HepG2 (cell line): ENCODE results near the gene ZNF763. TPM values are rescaled to one million over a fixed set of nuclear protein-coding genes. Genes with fewer than 3 reads are reported as not detected.

ENCODE experiments used
- ATF7 ChIP-seq, 2 experiments: fragments of 450-650 bp in 1 of 2; sonication (generic) in 1 of 2; formaldehyde crosslinking in 1 of 2; IDR thresholded peaks; 2 replicates each; pipeline versions ENCODE4 v1.4.0 to v1.6.1; 2016 to 2020; ENCODE audit warnings: antibody characterized with exemption in 1 of 2, mild to moderate bottlenecking in 1 of 2, missing genetic modification reagents in 1 of 2
- ATF7-NPFF ChIP-seq: sonication (generic); formaldehyde crosslinking; IDR thresholded peaks from 2 replicates; pipeline ENCODE4 v1.8.1; 2023; ENCODE audit warnings: mild to moderate bottlenecking, low read depth, missing genetic modification reagents, moderate library complexity
- FOXP4 ChIP-seq: sonication (generic); formaldehyde crosslinking; IDR thresholded peaks from 2 replicates; pipeline ENCODE4 v1.4.0; 2020; ENCODE audit warnings: missing genetic modification reagents
- GTF2F1 ChIP-seq: fragments of 150-350 bp; IDR thresholded peaks from 2 replicates; pipeline ENCODE4 v1.6.1; 2014; ENCODE audit warnings: low read length
- HNRNPK ChIP-seq: fragments of 200-400 bp; formaldehyde crosslinking; IDR thresholded peaks from 2 replicates; pipeline ENCODE4 v1.6.1; 2018; ENCODE audit warnings: low read length, low read depth, moderate library complexity, mild to moderate bottlenecking; ENCODE audit not compliant: poor library complexity, severe bottlenecking
- JUN ChIP-seq: sonication (generic); formaldehyde crosslinking; IDR thresholded peaks from 2 replicates; pipeline ENCODE4 v1.4.0; 2020; ENCODE audit warnings: mild to moderate bottlenecking, missing genetic modification reagents
- KMT2A ChIP-seq: sonication (generic); formaldehyde crosslinking; IDR thresholded peaks from 2 replicates; pipeline ENCODE4 v1.4.0; 2020; ENCODE audit warnings: missing genetic modification reagents
- MLLT10 ChIP-seq: sonication (generic); formaldehyde crosslinking; IDR thresholded peaks from 2 replicates; pipeline ENCODE4 v1.4.0; 2020; ENCODE audit warnings: missing genetic modification reagents
- NFATC3 ChIP-seq: sonication (generic); formaldehyde crosslinking; IDR thresholded peaks from 2 replicates; pipeline ENCODE4 v1.5.1; 2020; ENCODE audit warnings: mild to moderate bottlenecking, missing genetic modification reagents
- NFIB ChIP-seq: sonication (generic); formaldehyde crosslinking; IDR thresholded peaks from 2 replicates; pipeline ENCODE4 v1.9.0; 2021; ENCODE audit warnings: missing genetic modification reagents, mild to moderate bottlenecking, borderline replicate concordance
- POGK ChIP-seq: sonication (generic); formaldehyde crosslinking; conservative IDR thresholded peaks from 2 replicates; pipeline ENCODE4 v1.8.0; 2022; ENCODE audit warnings: mild to moderate bottlenecking, moderate library complexity, missing genetic modification reagents
- RBM39 ChIP-seq: fragments of 200-400 bp; formaldehyde crosslinking; IDR thresholded peaks from one replicate; pipeline ENCODE4 v1.6.1; 2018; ENCODE audit warnings: antibody characterized with exemption, mild to moderate bottlenecking, low read depth, low read length; ENCODE audit not compliant: poor library complexity, severe bottlenecking
- RNF2 ChIP-seq: fragments of 450-650 bp; conservative IDR thresholded peaks from 2 replicates; pipeline ENCODE4 v1.6.1; 2016; ENCODE audit warnings: low read depth
- SKI ChIP-seq: fragments of 450-650 bp; IDR thresholded peaks from one replicate; pipeline ENCODE4 v1.6.1; 2018; ENCODE audit warnings: mild to moderate bottlenecking; ENCODE audit not compliant: partially characterized antibody
- SMARCC2 ChIP-seq: fragments of 450-650 bp; IDR thresholded peaks from 2 replicates; pipeline ENCODE4 v1.6.1; 2017; ENCODE audit warnings: antibody characterized with exemption, mild to moderate bottlenecking
- SP2 ChIP-seq: sonication (generic); formaldehyde crosslinking; IDR thresholded peaks from 2 replicates; pipeline ENCODE4 v1.5.1; 2020; ENCODE audit warnings: mild to moderate bottlenecking, missing genetic modification reagents
- TARDBP ChIP-seq: sonication (generic); formaldehyde crosslinking; IDR thresholded peaks from 2 replicates; pipeline ENCODE4 v1.8.0; 2022; ENCODE audit warnings: mild to moderate bottlenecking, missing genetic modification reagents
- THAP11 ChIP-seq: IDR thresholded peaks from 2 replicates; pipeline ENCODE4 v1.6.1; 2016; ENCODE audit warnings: missing biosample characterization, missing genetic modification reagents
- TRIM24 ChIP-seq: sonication (generic); formaldehyde crosslinking; IDR thresholded peaks from 2 replicates; pipeline ENCODE4 v1.8.0; 2022; ENCODE audit warnings: mild to moderate bottlenecking, missing genetic modification reagents
- ZFP82 ChIP-seq: sonication (generic); formaldehyde crosslinking; IDR thresholded peaks from 2 replicates; pipeline ENCODE4 v1.5.1; 2020; ENCODE audit warnings: mild to moderate bottlenecking, missing genetic modification reagents, borderline replicate concordance
- ZFP91 ChIP-seq: sonication (generic); formaldehyde crosslinking; IDR thresholded peaks from 2 replicates; pipeline ENCODE4 v1.9.0; 2022; ENCODE audit warnings: missing genetic modification reagents, mild to moderate bottlenecking, borderline replicate concordance
- ZNF556 ChIP-seq: sonication (generic); formaldehyde crosslinking; IDR thresholded peaks from 2 replicates; pipeline ENCODE4 v1.4.0; 2020; ENCODE audit warnings: mild to moderate bottlenecking, missing genetic modification reagents, borderline replicate concordance
- ZNF569 ChIP-seq: sonication (generic); formaldehyde crosslinking; IDR thresholded peaks from 2 replicates; pipeline ENCODE4 v1.5.0; 2020; ENCODE audit warnings: mild to moderate bottlenecking, missing genetic modification reagents, moderate library complexity, borderline replicate concordance
- ZNF607 ChIP-seq: sonication (generic); formaldehyde crosslinking; IDR thresholded peaks from 2 replicates; pipeline ENCODE4 v1.5.1; 2020; ENCODE audit warnings: missing genetic modification reagents, mild to moderate bottlenecking, borderline replicate concordance
- ZNF761 ChIP-seq: sonication (generic); formaldehyde crosslinking; conservative IDR thresholded peaks from 2 replicates; pipeline ENCODE4 v1.4.0; 2020; ENCODE audit warnings: mild to moderate bottlenecking, missing genetic modification reagents
- ZNF792 ChIP-seq: IDR thresholded peaks from 2 replicates; pipeline ENCODE4 v1.6.1; 2016
- polyA plus RNA-seq, 8 experiments: library from polyadenylated mRNA; depleted of rRNA in 3 of 8; stranded (reverse) in 7 of 8; unstranded in 1 of 8; fragments of >200 nt; fragmentation: Illumina TruSeq in 4 of 8; extraction: Trizol in 4 of 8; gene quantifications; 2 replicates each; pipeline versions ENCODE4 v1.2.1 to v1.2.3, GENCODE V29; 2011 to 2016; ENCODE audit warnings: low read depth in 4 of 8, missing spikeins in 1 of 8, mixed read lengths in 1 of 8; ENCODE audit not compliant: insufficient read depth in 1 of 8
- total RNA-seq, 5 experiments: library from RNA; depleted of rRNA; stranded (reverse); fragments of >200 nt; fragmentation: Illumina TruSeq; extraction: Trizol; gene quantifications; 2 replicates each; pipeline ENCODE4 v1.2.3, GENCODE V29; 2016; ENCODE audit warnings: low read depth in 1 of 5

Gene ZNF763
- total and polyA plus RNA-seq, 2 of the 13 experiments (the other 11 are each of a cell fraction or from before 2014, with no cell fraction given) = 0.08 to 0.42 TPM

GRCh38 chr19:11924886-11925650 lies 39.8 kb upstream of the ZNF763 start, which contains the start of gene ZNF700 (continued):
- peak; percentile 20 for TF ChIP-seq SKI
- TF ChIP-seq ZFP91 (CRISPR knock-in tag) = peak; percentile 86
- no peak for TF ChIP-seq NFIB
- 0 out of 2 replicates have a peak, but pooled peaks have one; percentile 15 for TF ChIP-seq ZNF556 (CRISPR knock-in tag)
- TF ChIP-seq ZNF569 (CRISPR knock-in tag) = no peak
- no peak; the same call in 1 of the 2 replicates for TF ChIP-seq ZNF792 (CRISPR knock-in tag)
- TF ChIP-seq ZNF761 (CRISPR knock-in tag) = 0 out of 2 replicates have a peak, but pooled peaks have one; percentile 24
- TF ChIP-seq FOXP4 (CRISPR knock-in tag) = no peak
- TF ChIP-seq ZNF607 (CRISPR knock-in tag) = no peak
- no peak for TF ChIP-seq NFATC3 (CRISPR knock-in tag)
- no peak for TF ChIP-seq TRIM24 (CRISPR knock-in tag)
- no peak for TF ChIP-seq ZFP82 (CRISPR knock-in tag)
- TF ChIP-seq JUN (CRISPR knock-in tag) = no peak
- peak; percentile 80 for TF ChIP-seq SP2 (CRISPR knock-in tag)
- TF ChIP-seq MLLT10 = no peak
- TF ChIP-seq RNF2 = no peak
- peak; percentile 39 for TF ChIP-seq RBM39
- peak; percentile 33; the same call in 1 of the 2 replicates for TF ChIP-seq POGK (CRISPR knock-in tag)
- TF ChIP-seq SMARCC2 = no peak
- TF ChIP-seq GTF2F1 = no peak
- no peak for TF ChIP-seq ATF7 (IDR thresholded peaks at IDR 0.05)
- peak; percentile 8; the same call in 1 of the 2 replicates for TF ChIP-seq ATF7 (CRISPR knock-in tag; IDR thresholded peaks at IDR 0.05)
- TF ChIP-seq ATF7-NPFF (CRISPR knock-in tag) = peak; percentile 21
- TF ChIP-seq TARDBP (CRISPR knock-in tag) = peak; percentile 33; the same call in 1 of the 2 replicates
- TF ChIP-seq HNRNPK = no peak
- no peak for TF ChIP-seq THAP11 (CRISPR knock-in tag)
- no peak; the same call in 1 of the 2 replicates for TF ChIP-seq KMT2A (CRISPR knock-in tag)
